Parathyroid adenoma (tissue), 2 donors: ENCODE results near the gene PIGS.

Experiments used
- H2AFZ ChIP-seq: fragments of 300-600 bp; sonication (generic); one replicate; pipeline ENCODE4 v1.7.0; 2017; ENCODE audit warnings: antibody characterized with exemption, mild to moderate bottlenecking
- H3K27ac ChIP-seq: fragments of 300-600 bp; sonication (generic); one replicate; pipeline ENCODE4 v1.7.0; 2017
- H3K27me3 ChIP-seq: fragments of 300-600 bp; sonication (generic); one replicate; pipeline ENCODE4 v1.7.0; 2017; ENCODE audit warnings: low read length; ENCODE audit not compliant: control insufficient read depth, insufficient read depth
- H3K36me3 ChIP-seq: fragments of 300-600 bp; sonication (generic); one replicate; pipeline ENCODE4 v1.7.0; 2017; ENCODE audit warnings: low read length; ENCODE audit not compliant: control insufficient read depth, insufficient read depth
- H3K4me1 ChIP-seq: fragments of 300-600 bp; sonication (generic); one replicate; pipeline ENCODE4 v1.7.0; 2017; ENCODE audit warnings: control low read depth
- H3K4me2 ChIP-seq: fragments of 300-600 bp; sonication (generic); one replicate; pipeline ENCODE4 v1.7.0; 2017; ENCODE audit warnings: low read length
- H3K4me3 ChIP-seq: fragments of 300-600 bp; sonication (generic); one replicate; pipeline ENCODE4 v1.7.0; 2017; ENCODE audit warnings: low read depth, low read length
- H3K79me2 ChIP-seq: fragments of 300-600 bp; sonication (generic); one replicate; pipeline ENCODE4 v1.7.0; 2017; ENCODE audit warnings: control low read depth
- H3K9ac ChIP-seq: fragments of 300-600 bp; sonication (generic); one replicate; pipeline ENCODE4 v1.7.0; 2017; ENCODE audit warnings: mild to moderate bottlenecking
- H3K9me3 ChIP-seq: fragments of 300-600 bp; sonication (generic); one replicate; pipeline ENCODE4 v1.7.0; 2017; ENCODE audit warnings: low read length; ENCODE audit not compliant: control insufficient read depth
- TF ChIP-seq, protein P1 (sequence below): fragments of 300-600 bp; sonication (generic); IDR thresholded peaks from one replicate; pipeline ENCODE4 v1.7.0; 2017; ENCODE audit warnings: antibody characterized with exemption, mild to moderate bottlenecking
- donor health status: primary hyperparathyroidism.

The PIGS gene

DNA sequence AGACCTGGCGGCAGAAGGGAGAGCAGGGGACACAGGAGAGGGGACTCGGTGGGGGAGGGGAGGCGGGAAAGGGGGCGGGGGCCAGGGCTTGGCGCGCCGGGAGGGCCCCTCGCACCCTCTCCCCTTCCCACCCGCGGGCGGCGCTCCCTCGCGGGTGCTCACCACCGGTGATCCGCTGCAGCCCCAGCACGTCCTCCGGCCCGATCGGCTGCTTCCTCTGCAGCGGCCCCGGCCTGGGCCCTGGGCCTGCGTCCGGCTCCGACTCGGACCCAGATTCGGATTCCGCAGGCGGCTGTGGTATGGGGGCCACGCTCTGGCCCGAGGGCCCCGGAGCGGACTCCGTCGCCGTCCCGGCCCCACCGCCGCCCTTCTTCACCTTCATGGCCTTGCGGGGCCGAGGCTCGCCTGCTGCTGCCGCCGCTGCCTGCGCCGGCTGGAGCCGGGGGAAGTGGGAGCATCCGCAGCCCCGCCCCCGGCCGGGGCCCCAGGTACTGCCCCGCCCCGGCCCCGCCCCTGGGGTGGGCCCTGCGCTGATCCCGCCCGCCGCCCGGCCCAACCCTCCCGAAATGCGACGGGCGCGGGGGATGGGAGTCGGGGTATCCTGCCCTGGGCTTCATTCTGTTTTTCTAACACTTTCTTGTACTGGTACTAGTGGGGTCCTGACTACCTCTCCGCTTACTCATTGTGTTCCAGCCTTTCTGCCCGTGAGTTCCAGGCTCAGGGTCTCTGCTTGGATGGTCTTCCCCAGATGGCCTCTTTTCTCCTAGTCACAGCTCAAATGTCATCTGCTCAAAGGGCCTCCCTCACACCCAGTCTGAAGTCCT, 18.9 kb downstream of the PIGS start, which contains the start of gene UNC119:
TSS of gene UNC119 (minus strand) at position 449 of the 824 bp plus-strand sequence. CDS start at position 382, 67 bp downstream.
- peak within 1 kb of the TSS; percentile 71 for H3K4me3 ChIP-seq
- H3K27me3 ChIP-seq = no peaks in the 10 kb centered on the region
- H3K79me2 ChIP-seq = no peaks in the 10 kb centered on the region
- H2AFZ ChIP-seq = peak within 1 kb of the TSS; percentile 91
- H3K4me1 ChIP-seq = peaks cover 7% of the 10 kb centered on the region
- peak within 1 kb of the TSS; percentile 87 for H3K4me2 ChIP-seq
- H3K36me3 ChIP-seq = no peaks in the 10 kb centered on the region
- TF ChIP-seq, protein P1, sequence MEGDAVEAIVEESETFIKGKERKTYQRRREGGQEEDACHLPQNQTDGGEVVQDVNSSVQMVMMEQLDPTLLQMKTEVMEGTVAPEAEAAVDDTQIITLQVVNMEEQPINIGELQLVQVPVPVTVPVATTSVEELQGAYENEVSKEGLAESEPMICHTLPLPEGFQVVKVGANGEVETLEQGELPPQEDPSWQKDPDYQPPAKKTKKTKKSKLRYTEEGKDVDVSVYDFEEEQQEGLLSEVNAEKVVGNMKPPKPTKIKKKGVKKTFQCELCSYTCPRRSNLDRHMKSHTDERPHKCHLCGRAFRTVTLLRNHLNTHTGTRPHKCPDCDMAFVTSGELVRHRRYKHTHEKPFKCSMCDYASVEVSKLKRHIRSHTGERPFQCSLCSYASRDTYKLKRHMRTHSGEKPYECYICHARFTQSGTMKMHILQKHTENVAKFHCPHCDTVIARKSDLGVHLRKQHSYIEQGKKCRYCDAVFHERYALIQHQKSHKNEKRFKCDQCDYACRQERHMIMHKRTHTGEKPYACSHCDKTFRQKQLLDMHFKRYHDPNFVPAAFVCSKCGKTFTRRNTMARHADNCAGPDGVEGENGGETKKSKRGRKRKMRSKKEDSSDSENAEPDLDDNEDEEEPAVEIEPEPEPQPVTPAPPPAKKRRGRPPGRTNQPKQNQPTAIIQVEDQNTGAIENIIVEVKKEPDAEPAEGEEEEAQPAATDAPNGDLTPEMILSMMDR = no peak
- H3K27ac ChIP-seq = peak within 1 kb of the TSS; percentile 19
- no peaks in the 10 kb centered on the region for H3K9me3 ChIP-seq
- H3K9ac ChIP-seq = peak within 1 kb of the TSS; percentile 56

DNA sequence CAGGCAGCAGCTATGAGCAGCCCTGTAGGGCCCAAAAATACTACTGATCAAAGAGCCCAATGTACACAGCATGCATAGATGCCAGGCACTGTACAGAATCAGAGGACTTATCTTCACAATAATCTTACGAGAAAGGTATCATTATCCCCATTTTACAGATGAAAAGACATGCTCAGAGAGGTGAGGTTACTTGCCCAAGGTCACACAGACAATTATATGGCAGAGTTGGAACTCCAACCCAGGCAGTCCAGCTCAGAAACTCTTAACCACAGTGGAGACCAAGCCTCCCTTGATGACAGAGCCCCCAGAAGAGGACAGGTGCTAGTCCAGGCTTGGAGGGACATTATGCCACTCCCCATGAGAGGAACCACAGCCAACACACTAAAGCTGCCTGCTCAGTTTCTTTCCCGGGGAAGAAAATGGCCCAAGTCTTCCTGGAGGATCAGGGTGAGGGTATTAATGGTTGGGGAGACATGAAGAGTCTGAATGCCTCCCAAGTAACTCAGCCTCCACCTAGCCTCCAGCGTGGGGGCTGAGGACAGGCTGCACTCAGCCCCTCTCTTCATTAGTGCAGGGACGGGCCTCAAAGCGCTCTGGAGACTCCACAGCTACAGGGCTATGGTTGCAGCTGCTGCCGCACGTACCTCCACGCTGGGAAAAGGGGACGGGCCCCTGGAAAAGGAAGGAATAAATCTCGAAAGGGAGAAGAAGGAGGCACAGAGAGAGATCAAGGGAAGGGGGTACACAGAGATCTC, 19.7 kb downstream of the PIGS start:
- TF ChIP-seq, protein P1 = no peak
- Histone ChIP-seq H3K36me3 (no peaks in the 10 kb centered on the region), H3K4me3 (peak overlapping the region; percentile 71), H3K4me2 (peak overlapping the region; percentile 87), H2AFZ (peak overlapping the region; percentile 91), H3K27ac (peak overlapping the region; percentile 19), H3K79me2 (no peaks in the 10 kb centered on the region), H3K9ac (no peak overlapping the region), H3K27me3 (no peaks in the 10 kb centered on the region), H3K9me3 (no peaks in the 10 kb centered on the region), H3K4me1 (peaks cover 7% of the 10 kb centered on the region)

DNA sequence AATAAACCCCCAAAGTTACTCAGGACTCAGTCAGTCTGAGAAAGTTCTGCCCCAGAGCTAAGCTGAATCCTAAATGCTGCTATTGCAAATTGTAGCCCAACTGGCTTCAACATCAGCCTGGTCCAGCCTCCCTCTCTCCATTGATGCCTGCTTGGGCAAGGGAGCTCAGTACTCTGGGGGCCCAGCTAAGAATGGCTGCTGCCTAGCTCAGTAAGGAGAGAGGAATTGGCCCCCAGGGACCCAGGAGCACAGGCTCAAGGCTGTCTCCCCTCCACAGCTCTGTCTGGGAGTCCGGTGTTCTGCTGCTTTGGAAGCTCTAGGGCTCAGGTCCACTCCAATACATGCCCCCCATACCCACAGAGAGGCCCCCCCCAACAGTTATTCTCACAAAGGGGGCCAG, 20.5 kb downstream of the PIGS start:
- Histone ChIP-seq H3K36me3 (no peaks in the 10 kb centered on the region), H3K79me2 (no peaks in the 10 kb centered on the region), H2AFZ (no peak overlapping the region), H3K4me3 (no peak overlapping the region), H3K4me2 (no peak overlapping the region), H3K4me1 (peaks cover 7% of the 10 kb centered on the region), H3K27me3 (no peaks in the 10 kb centered on the region), H3K9me3 (no peaks in the 10 kb centered on the region), H3K27ac (no peak overlapping the region), H3K9ac (no peak overlapping the region)
- TF ChIP-seq, protein P1 = no peak

DNA sequence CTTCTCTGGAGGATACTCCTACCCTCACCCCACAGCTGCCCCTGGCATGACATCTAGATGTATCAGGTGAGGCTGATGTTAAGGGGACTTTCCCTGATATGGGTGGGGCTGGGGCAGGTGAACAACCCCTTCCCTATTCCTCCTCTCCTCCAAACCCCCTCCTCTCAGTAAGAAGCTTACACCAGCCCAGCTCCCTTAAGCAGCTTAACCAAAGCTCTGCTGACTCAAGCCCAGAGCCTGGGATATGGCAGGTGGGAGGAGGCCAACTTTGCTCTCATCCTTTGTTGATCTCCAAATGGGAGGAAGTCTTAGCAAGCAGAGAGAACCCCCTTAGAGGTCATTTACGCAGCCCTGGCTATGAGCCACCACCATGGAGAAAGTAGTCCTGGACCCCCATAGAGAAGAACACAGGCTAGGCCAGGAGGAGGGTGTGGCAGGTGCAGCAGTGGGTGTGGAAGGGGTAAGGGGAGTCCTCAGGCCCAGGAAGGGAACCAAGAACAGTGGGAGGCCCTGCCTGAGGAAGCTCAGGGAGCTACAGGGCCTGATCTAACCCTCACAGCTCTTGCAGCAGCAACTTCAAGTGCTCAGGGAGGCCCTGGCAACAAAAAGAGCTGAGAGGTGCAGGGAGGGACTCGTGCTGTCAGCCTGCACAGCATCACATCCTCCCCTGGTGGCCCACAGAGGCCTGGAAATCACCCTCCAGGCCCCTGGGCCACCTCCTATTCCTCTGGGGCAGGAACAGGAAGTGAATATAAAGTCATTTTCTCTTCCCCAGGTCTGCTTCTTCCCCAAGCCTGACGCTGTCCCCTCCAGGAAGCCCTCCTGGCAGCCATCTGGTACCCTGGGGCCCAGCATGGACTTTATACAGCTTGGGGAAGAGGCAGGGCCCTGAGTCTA, 21.8 kb downstream of the PIGS start:
- peaks cover 7% of the 10 kb centered on the region for H3K4me1 ChIP-seq
- no peak overlapping the region for H3K9ac ChIP-seq
- no peak overlapping the region for H3K4me3 ChIP-seq
- no peak overlapping the region for H3K4me2 ChIP-seq
- TF ChIP-seq, protein P1 = no peak
- no peak overlapping the region for H2AFZ ChIP-seq
- H3K27ac ChIP-seq = no peak overlapping the region
- no peaks in the 10 kb centered on the region for H3K36me3 ChIP-seq
- no peaks in the 10 kb centered on the region for H3K27me3 ChIP-seq
- H3K9me3 ChIP-seq = no peaks in the 10 kb centered on the region
- H3K79me2 ChIP-seq = no peaks in the 10 kb centered on the region
